Cardiac atrium fibroblast (primary cell): ENCODE results near the gene E2F7. TPM values are rescaled to one million over a fixed set of nuclear protein-coding genes. Genes with fewer than 3 reads are reported as not detected.

Experiments
- total RNA-seq: library from RNA; depleted of rRNA; stranded (reverse); fragments of >200 nt; gene quantifications from 2 replicates; pipeline ENCODE4 v1.2.3, GENCODE V29; 2015

The E2F7 gene
- 0.90 and 2.3 TPM in 2 replicates for total RNA-seq

GRCh38 chr12:77065361-77066204, at the start of gene E2F7:
Gene E2F7, minus strand, starts transcription at chr12:77065569. Its CDS starts 934 bp downstream, at chr12:77064635.

Other genes with a start within 250 kb of the E2F7 start
- gene CSRP2, start 186.6 kb downstream of the E2F7 start, total RNA-seq = 12.0 and 13.0 TPM in 2 replicates